HG02678 (cell line): ENCODE results near the gene POLD4.

Experiments used
- ATAC-seq: cut with Tn5 transposase; IDR thresholded peaks from one replicate; pipeline ENCODE4 v1.9.1; 2021; ENCODE audit warnings: mild to moderate bottlenecking, moderate library complexity; ENCODE audit not compliant: unreplicated experiment

Gene POLD4

DNA sequence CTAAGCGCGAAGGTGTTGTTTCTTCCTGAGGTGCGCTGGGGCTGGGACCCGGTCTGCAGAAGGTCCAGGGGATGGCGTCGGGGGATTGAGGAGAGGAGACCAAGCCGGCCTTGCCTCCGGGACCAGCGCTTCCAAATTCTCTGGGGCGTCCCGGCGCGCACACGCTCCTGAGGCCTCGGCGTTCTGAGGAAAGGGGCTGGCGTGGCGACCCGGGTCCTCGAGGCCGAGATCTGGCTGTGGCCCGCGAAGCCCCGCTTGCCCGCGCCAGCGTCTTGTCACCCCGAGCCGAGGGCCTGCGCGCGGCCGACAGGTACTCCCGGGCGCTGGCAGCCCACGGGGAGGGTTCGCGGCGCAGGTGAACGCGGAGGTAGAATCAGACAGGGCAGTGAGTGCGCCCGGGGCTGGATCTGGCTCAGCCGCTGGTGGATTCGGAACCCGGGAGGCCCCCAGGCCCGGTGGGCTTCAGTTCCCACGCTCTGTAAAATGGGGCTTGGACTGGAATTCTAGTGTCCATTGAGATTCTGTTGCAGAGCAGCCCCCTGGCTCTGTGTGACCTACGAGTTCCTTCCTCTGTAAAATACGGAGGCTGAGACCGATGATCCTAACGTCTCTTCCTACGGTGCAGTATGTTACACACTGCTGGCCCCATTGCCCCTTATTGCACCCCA, 35.3 kb downstream of the POLD4 start:
- ATAC-seq: peak; percentile 17

GRCh38 chr11:67317205-67317887, 36.0 kb downstream of the POLD4 start:
- peak; percentile 89 for ATAC-seq

DNA sequence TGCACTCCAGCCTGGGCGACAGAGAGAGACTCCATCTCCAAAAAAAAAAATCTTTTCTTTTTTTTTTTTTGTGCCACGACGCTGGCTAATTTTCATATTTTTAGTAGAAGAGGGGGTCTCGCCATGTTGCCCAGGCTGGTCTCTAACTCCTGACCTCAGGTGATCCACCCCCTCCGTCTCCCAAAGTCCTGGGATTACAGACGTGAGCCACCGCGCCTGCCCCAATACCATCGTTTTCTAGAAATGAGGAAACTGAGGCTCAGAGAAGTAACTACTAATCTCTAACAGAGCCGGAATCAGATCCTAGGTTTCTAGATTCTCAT, 36.5 kb downstream of the POLD4 start:
- no peak for ATAC-seq

GRCh38 chr11:67315325-67315909, 37.9 kb downstream of the POLD4 start:
- no peak for ATAC-seq

- no peak for ATAC-seq
Measured at GRCh38 chr11:67314218-67314617, 39.1 kb downstream of the POLD4 start.

GRCh38 chr11:67313125-67313890, 40.0 kb downstream of the POLD4 start:
- no peak for ATAC-seq

- ATAC-seq: no peak
Measured at GRCh38 chr11:67312187-67313021, 40.9 kb downstream of the POLD4 start.

DNA sequence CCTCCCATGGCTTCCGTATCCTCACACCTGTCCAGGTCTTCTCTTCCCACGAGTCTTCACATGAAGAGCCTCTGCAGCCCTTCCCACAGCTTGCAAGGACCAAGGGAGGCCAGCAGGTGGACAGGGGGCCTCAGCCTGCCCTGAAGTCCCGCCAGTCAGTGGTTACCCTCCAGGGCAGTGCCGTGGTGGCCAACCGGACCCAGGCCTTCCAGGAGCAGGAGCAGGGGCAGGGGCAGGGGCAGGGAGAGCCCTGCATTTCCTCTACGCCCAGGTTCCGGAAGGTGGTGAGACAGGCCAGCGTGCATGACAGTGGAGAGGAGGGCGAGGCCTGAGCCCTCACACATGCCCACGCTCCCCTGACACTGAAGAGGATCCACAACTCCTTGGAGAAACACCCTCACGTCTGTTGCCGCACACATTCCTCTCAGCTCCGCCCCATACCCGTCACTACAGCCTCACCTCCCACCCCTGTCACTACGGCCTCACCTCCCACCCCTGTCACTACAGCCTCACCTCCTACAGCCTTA, 41.7 kb downstream of the POLD4 start:
- no peak for ATAC-seq

- ATAC-seq: no peak
Measured at GRCh38 chr11:67311051-67311555, 42.2 kb downstream of the POLD4 start.

DNA sequence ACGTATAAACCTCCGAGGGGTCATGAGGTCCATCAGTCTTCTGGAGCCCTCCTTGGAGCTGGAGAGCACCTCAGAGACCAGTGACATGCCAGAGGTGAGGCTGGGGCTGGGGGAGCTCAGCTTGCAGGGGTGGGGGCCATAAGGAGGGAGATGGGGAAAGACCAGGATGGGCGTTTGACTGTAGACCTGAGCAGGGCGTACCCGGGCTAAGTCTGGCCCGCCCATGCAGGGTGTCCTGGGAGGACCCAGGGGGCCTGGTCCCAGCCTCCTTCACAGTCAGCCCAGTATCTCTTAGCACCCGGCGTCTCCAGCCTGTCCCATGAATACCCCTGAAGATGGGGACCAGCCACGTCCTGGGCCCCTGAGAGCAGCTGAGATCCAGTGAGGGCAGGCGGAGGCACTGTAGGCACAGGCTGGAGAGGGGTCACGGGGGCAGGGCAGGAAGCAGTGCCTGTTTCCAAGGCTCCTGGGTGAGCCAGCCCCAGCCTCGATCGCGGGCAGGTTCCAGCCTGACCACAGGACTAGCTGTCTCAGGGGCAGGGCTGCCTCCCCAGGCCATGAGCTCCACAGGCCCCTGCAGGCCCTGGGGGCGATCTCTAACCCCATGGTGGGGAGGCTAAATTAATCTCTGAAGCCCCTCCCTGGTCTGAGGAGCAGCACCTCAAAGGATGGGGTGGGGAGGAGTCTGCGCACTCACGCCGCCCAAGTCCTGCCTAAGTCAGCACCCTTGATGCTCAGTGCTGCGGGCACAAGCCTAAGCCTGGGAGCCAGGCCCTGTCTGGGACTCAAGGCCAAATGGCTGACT, 42.9 kb downstream of the POLD4 start:
- no peak for ATAC-seq

GRCh38 chr11:67309661-67310061, 43.7 kb downstream of the POLD4 start:
- no peak for ATAC-seq

- ATAC-seq: no peak
Measured at GRCh38 chr11:67309166-67309565, 44.2 kb downstream of the POLD4 start.

- ATAC-seq: no peak
Measured at GRCh38 chr11:67308031-67308866, 45.1 kb downstream of the POLD4 start.

DNA sequence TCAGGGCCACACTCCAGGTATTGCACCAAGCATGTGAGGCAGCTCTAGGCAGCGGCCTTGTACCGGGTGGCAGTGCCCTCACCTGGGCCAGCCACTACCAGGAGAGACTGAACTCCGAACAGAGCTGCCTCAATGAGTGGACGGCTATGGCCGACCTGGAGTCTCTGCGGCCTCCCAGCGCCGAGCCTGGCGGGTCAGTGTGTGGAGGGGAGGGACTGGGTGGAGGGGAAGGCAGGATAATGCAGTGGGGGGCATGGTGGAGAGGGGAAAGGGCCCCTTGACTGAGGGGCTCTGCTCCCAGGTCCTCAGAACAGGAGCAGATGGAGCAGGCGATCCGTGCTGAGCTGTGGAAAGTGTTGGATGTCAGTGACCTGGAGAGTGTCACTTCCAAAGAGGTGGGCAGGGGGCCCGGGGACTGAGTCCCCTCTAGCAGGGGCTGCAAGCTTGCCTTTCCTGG, 45.8 kb downstream of the POLD4 start:
- ATAC-seq: no peak

GRCh38 chr11:67306769-67307544, 46.4 kb downstream of the POLD4 start:
- ATAC-seq: no peak

DNA sequence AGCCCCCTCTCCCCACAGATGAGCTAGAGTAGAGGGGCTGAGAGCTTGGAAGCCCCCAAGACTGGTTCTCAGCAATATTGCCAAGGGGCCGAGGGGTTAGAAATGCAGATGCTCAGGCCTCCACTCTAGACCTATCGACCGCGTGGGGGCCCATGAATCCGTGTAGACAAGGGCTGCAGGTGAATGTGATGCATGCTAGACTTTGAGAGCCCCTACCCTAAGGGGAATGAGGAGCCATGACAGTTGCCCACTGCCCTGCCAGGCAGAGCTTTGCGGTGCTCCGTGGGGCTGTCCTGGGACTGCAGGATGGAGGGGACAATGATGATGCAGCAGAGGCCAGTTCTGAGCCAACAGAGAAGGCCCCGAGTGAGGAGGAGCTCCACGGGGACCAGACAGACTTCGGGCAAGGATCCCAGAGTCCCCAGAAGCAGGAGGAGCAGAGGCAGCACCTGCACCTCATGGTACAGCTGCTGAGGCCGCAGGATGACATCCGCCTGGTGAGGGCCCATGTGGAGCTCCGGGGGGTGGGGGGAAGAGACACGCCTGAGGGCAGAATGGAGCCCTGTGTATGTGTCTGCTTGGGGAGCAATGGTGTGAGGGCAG, 48.7 kb downstream of the POLD4 start:
- no peak for ATAC-seq

DNA sequence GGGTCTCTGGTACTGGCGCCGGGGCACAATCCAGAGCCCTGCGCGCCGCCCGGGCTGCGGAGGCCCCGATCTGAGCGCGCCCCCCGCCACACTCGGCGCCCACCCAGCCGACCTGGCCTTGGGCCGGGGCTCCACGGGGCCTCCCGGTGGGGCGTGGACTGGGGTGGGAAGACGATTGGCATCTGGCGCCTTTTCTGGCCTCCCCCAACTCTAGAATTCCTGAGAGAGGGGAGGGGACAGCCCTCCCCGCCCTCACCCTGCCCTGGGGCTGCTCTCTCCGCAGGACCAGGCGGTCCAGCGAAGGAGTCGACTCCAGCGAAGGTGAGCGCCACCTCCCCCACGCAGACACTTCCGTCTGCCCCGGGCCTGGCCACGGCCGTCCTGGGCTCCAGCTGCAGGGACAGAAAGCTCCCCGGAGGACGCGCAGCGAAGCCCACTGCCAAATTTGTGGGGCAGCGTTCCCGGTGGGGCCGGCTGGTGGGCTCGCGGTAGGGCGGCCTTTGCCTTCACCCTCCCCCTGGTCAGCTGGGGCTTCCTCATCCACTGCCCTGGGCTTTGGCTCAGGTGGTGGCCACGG, 49.4 kb downstream of the POLD4 start:
- ATAC-seq: no peak
